Small intestine (tissue), 7 donors: ENCODE measurements around the gene CCL23. TPM values are rescaled to one million over a fixed set of nuclear protein-coding genes. Genes with fewer than 3 reads are reported as not detected.
"Not testable (repeated sequence)": the region's sequence is repeated elsewhere in the genome, so short reads cannot be mapped to it uniquely, and the experiment has no call there.

Source experiments
- DNase-seq, 2 donors: peaks; one replicate each; pipeline versions ENCODE4 v3.0.0 to v3.0.0-alpha.2; 2013
- FAIRE-seq: peaks from 2 replicates; lab custom pipeline; 2012; peaks lifted over from hg19 to GRCh38; lab: Jason Lieb, UNC
- H3K27ac ChIP-seq, 3 donors: one replicate each; pipeline ENCODE4 v1.5.1; 2013; ENCODE audit warnings: low read length in 2 of 3, mild to moderate bottlenecking in 2 of 3, control low read depth in 1 of 3, inconsistent platforms in 1 of 3, low read depth in 1 of 3, moderate library complexity in 1 of 3
- H3K27me3 ChIP-seq, 3 donors: one replicate each; pipeline ENCODE4 v1.6.1; 2013; ENCODE audit warnings: low read length in 3 of 3, inconsistent platforms in 1 of 3; ENCODE audit not compliant: control insufficient read depth in 3 of 3, insufficient read depth in 3 of 3
- H3K36me3 ChIP-seq, 3 donors: one replicate each; pipeline ENCODE4 v1.6.1; 2013; ENCODE audit warnings: low read length in 3 of 3, inconsistent platforms in 1 of 3, low read depth in 1 of 3, mild to moderate bottlenecking in 1 of 3, moderate library complexity in 1 of 3; ENCODE audit not compliant: control insufficient read depth in 3 of 3, insufficient read depth in 2 of 3
- H3K4me1 ChIP-seq, 3 donors: one replicate each; pipeline ENCODE4 v1.6.1; 2013; ENCODE audit warnings: low read length in 2 of 3, inconsistent platforms in 1 of 3, low read depth in 1 of 3, mild to moderate bottlenecking in 1 of 3, moderate library complexity in 1 of 3; ENCODE audit not compliant: control insufficient read depth in 3 of 3, insufficient read depth in 2 of 3
- H3K4me3 ChIP-seq, 3 donors: one replicate each; pipeline ENCODE4 v1.5.1; 2013; ENCODE audit warnings: low read length in 3 of 3, control low read depth in 1 of 3, inconsistent platforms in 1 of 3, low read depth in 1 of 3, mild to moderate bottlenecking in 1 of 3, moderate library complexity in 1 of 3
- H3K9me3 ChIP-seq, 2 donors: one replicate each; pipeline ENCODE4 v1.6.1; 2013; ENCODE audit warnings: low read depth in 1 of 2, low read length in 1 of 2; ENCODE audit not compliant: control insufficient read depth in 2 of 2, insufficient read depth in 1 of 2
- WGBS, 3 donors: extraction: QIAGEN DNeasy Blood & Tissue Kit; methylation state at CpG; one replicate each; pipeline ENCODE4 v1.1.7; 2013; 5-methylcytosine and 5-hydroxymethylcytosine counted together
- polyA plus RNA-seq, 4 donors: library from polyadenylated mRNA; stranded (reverse) in 3 of 4; unstranded in 1 of 4; fragments of 200-250 nt in 3 of 4; fragments of 120-200 nt in 1 of 4; gene quantifications; one replicate each; pipeline versions ENCODE4 v1.2.1 to v1.2.3, GENCODE V29; 2013
- donor health status: healthy with polysubstance abuse.
- donor health status: control.
- donor health status: control.
- donor health status: Bipolar disorder and iron deficiency.
- donor health status: healthy.

CCL23 gene
- polyA plus RNA-seq, 4 donors, result 1.6 to 22.9 (median 1.9) TPM; not detected in 1

DNA sequence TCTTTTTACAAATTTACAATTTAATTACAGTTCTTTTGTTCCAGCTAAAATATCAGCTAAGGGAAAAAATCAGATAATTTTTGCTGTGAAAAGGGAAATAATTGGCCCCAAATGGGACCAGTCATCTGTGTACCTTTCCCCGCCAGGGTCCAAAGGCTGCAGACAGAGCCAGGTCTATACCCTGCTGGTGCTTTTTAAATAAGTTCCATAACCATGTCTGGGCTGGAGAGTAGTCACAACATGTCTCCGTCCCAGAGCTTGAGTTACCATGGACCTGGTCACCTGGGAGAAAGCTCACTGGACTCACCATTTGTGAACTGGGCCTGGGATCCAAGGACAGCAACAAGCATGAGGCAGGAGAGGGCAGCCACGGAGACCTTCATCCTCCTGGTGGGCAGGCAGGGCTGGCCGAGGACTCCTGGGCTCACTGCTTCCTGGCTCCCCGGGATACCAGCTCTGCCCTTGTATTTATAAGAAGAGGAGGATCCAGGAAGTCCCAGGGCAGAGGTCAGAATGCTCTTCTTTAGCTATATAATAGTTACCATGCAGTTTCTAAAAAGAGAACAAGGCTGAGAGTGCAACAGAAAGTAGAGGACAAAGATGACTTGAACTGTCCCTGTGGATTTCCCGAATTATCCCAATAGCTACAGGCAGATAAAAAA is 16.5 kb downstream of the CCL23 start, which contains the start of gene CCL15:
Gene CCL15, minus strand, starts transcription at position 444 of the 662 bp plus-strand sequence. Its CDS starts 61 bp downstream, at position 383.
- Histone ChIP-seq H3K27me3 (no peaks in the 10 kb centered on the region), H3K4me1 (peaks cover 0 to 26% (median 8%) of the 10 kb centered on the region in 3 donors), H3K27ac (peak within 1 kb of the TSS; percentile 86 to 94 (median 92)), H3K4me3 (peak within 1 kb of the TSS in 2 of 3 donors; percentile 35 to 49), H3K9me3 (no peaks in the 10 kb centered on the region), H3K36me3 (peaks cover 2 to 23% (median 6%) of the 10 kb centered on the region in 3 donors)
- no peak for FAIRE-seq
- peak; percentile 78 to 79 for DNase-seq
- WGBS, 3 donors, result 15 to 52% (median 42%) methylated on average over 6 of the region's 6 CpGs

DNA sequence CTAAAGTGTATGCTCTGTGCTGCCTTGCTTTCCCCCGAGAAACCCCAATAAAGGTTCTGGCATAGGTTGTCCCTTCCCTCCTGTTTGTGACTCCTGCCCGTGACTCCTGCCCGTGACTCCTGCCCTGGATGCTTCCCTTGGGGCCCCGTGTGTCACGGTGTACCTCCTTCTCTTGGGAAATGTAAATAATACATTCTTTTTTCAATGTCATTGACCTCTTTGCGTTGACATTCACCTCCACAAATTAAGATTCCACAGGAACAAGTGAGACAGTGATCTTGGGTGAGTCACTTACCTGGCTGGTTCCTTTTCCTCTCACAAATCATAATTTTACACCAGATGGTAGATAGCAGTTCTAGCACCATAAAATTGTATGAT is 17.1 kb downstream of the CCL23 start:
- peak overlapping the region in 2 of 3 donors; percentile 35 to 49 for H3K4me3 ChIP-seq
- peaks cover 2 to 23% (median 6%) of the 10 kb centered on the region in 3 donors for H3K36me3 ChIP-seq
- DNase-seq (peak; percentile 56 to 73), FAIRE-seq (no peak)
- no peaks in the 10 kb centered on the region for H3K9me3 ChIP-seq
- peaks cover 0 to 26% (median 6%) of the 10 kb centered on the region in 3 donors for H3K4me1 ChIP-seq
- 14 to 59% (median 37%) methylated on average over 6 of the region's 6 CpGs for WGBS, 3 donors
- H3K27me3 ChIP-seq, result no peaks in the 10 kb centered on the region
- peak overlapping the region; percentile 86 to 94 (median 92) for H3K27ac ChIP-seq

DNA sequence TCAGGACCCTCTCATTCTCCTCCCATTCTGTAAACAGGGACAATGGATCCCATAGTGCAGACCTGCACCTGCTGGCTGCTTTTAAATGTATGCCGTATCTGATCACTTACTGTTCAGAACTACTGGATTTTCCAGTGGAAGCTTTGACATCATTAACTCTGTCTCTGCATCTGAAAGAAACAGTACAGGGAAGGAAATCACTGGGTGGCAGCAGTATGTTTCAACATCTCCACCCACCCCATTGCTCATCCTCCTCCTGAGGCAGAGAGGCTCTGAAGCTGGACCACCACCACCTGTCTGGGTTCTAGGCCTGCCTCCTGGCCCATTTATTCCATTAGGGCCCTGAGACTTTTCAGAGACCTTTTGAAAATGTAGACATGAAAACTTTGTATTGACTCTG is 19.0 kb downstream of the CCL23 start:
- Histone ChIP-seq H3K27me3 (no peaks in the 10 kb centered on the region), H3K36me3 (peaks cover 2 to 23% (median 6%) of the 10 kb centered on the region in 3 donors), H3K9me3 (no peaks in the 10 kb centered on the region), H3K4me3 (no peak overlapping the region), H3K4me1 (peaks cover 0 to 19% (median 4%) of the 10 kb centered on the region in 3 donors), H3K27ac (no peak overlapping the region)
- 83 to 92% (median 85%) methylated on average over 1 of the region's 1 CpG for WGBS, 3 donors
- no peak for DNase-seq
- no peak for FAIRE-seq

DNA sequence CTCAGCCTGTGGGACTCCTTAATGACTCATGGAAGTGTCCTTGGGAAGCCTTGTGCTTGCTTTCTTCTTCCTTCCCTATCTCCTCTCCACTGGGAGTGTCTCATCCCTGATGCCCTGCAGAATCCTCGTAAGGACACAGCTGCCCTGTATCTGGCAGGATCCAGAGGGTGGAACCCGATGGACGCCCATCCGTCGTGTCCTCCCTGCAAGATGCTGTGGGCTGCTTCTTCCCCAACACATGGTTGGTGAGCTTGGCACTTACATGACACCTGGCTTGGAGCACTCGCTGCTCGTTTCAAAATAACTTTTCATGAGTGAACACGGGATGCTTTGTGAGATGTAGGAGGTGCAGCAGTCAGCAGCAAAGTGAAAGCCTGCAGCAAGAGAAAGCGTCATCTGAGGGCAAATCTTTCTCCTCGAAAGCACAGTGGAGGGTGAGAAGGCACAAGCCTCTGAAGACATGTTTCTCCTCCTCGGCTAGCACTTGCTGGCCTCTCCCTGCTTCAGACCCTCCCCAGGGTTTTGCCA is 19.7 kb downstream of the CCL23 start:
- Histone ChIP-seq H3K9me3 (no peaks in the 10 kb centered on the region), H3K4me3 (no peak overlapping the region), H3K4me1 (peaks cover 0 to 13% (median 4%) of the 10 kb centered on the region in 3 donors), H3K36me3 (peaks cover 2 to 28% (median 6%) of the 10 kb centered on the region in 3 donors), H3K27ac (no peak overlapping the region), H3K27me3 (no peaks in the 10 kb centered on the region)
- 82 to 83% (median 83%) methylated on average over 11 of the region's 11 CpGs for WGBS, 3 donors
- FAIRE-seq (no peak), DNase-seq (no peak)

DNA sequence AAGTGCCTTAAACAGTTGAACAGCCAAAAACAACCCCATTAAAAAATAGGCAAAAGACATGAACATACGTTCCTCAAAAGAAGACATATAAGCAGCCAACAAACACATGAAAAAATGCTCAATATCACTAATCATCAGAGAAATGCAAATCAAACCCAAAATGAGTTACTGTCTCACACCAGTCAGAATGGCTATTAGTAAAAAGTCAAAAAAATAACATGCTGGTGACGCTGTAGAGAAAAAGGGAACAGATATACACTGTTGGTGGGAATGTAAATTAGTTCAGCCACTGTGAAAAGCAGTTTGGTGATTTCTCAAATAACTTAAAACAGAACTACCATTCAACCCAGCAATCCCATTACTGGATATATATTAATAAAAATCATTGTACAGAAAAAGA is 22.4 kb downstream of the CCL23 start:
- not testable (repeated sequence) for H3K27ac ChIP-seq, DNase-seq, H3K27me3 ChIP-seq, H3K4me3 ChIP-seq, FAIRE-seq, H3K9me3 ChIP-seq
- 86 to 93% (median 89%) methylated on average over 2 of the region's 2 CpGs for WGBS, 3 donors
- H3K4me1 ChIP-seq, result peaks cover 0 to 18% (median 0%) of the 10 kb centered on the region in 3 donors
- peaks cover 2 to 43% (median 6%) of the 10 kb centered on the region in 3 donors for H3K36me3 ChIP-seq

DNA sequence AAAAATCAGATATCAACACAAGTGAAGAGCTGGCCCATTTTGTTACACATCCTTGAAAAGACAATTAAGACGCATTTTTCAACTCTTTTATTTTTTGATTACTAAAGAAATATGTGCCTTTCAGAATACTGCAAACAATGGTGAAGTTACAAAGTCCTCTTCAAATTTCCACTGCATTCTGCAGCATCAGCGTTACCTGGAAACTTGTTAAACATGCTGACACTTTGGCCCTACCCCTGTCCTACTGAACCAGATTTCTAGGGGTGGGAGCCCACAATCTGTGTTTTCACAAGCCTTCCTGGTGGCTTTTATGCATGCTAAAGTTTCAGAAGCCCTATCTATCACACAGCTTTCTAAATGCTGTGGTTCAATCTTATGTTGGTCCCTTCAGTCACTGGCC is 26.7 kb downstream of the CCL23 start:
- no peaks in the 10 kb centered on the region for H3K27me3 ChIP-seq
- FAIRE-seq (no peak), DNase-seq (peak; percentile 30 to 87)
- H3K36me3 ChIP-seq, result peaks cover 0 to 29% (median 0%) of the 10 kb centered on the region in 3 donors
- no peaks in the 10 kb centered on the region for H3K9me3 ChIP-seq
- peak overlapping the region in 1 of 3 donors; percentile 89 for H3K27ac ChIP-seq
- H3K4me3 ChIP-seq, result no peak overlapping the region
- H3K4me1 ChIP-seq, result peaks cover 0 to 15% (median 0%) of the 10 kb centered on the region in 3 donors
- WGBS, 3 donors, result 27 to 62% (median 40%) methylated on average over 2 of the region's 2 CpGs

DNA sequence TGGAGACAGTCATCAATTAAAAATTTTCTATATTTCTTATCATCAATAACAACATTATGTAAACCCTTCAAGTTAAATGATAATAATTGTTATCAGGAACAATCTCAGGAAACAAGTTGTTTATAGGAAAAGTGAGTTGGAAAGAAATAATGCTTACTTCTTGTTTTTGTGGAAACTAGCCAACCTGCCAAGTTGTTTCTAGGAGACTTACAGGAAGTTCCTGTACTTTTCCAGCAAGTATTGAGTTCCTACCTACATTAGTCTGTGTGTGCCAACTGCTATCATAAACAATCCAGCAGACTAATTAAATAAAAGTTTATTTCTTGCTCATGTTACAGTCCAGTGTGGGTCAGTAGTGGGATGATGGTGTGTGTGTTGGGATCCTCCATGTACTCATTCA is 29.6 kb downstream of the CCL23 start:
- DNase-seq, result no peak
- no peak for FAIRE-seq
- Histone ChIP-seq H3K27ac (no peak overlapping the region), H3K4me3 (no peak overlapping the region), H3K4me1 (peaks cover 0 to 15% (median 0%) of the 10 kb centered on the region in 3 donors), H3K27me3 (no peaks in the 10 kb centered on the region), H3K36me3 (peaks cover 0 to 40% (median 0%) of the 10 kb centered on the region in 3 donors), H3K9me3 (no peaks in the 10 kb centered on the region)

DNA sequence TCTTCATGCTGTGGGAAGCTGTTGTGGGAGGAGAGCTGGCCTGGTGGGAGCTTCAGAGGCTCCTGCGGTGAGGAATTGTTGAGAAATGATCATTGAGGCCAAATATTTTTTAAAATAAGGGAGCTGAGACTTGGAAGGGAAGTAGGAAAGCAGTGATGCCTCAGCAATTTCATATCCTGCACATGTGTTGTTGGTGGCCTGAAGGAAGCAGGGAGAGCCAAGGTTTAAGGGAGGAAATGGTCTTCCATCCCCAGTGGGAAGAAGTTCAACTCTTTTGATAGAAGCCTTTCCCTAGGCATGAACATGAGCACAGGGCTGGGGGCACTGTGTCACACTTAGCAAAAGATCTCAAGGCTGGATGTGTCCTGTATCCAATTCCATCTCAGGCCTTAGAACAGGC is 31.1 kb downstream of the CCL23 start, which contains the start of gene CCL14:
Gene CCL14, minus strand, starts transcription at position 87 of the 400 bp plus-strand sequence. Its CDS starts 80 bp downstream, at position 7.
- H3K36me3 ChIP-seq, result peaks cover 0 to 26% (median 0%) of the 10 kb centered on the region in 3 donors
- no peaks in the 10 kb centered on the region for H3K27me3 ChIP-seq
- no peaks in the 10 kb centered on the region for H3K9me3 ChIP-seq
- peaks cover 0 to 19% (median 0%) of the 10 kb centered on the region in 3 donors for H3K4me1 ChIP-seq
- DNase-seq (no peak), FAIRE-seq (no peak)
- 68 to 96% (median 89%) methylated on average over 1 of the region's 1 CpG for WGBS, 3 donors
- peak within 1 kb of the TSS in 1 of 3 donors; percentile 17 for H3K27ac ChIP-seq
- H3K4me3 ChIP-seq, result no peak within 1 kb of the TSS
